NT2/D1 (cell line): ENCODE measurements around the gene SHISA7.

Source experiments
- SUZ12 ChIP-seq: IDR thresholded peaks from 2 replicates; pipeline ENCODE4 v1.6.1; 2011; ENCODE audit not compliant: insufficient read length, insufficient read depth; ENCODE audit errors: extremely low read depth
- ZNF274 ChIP-seq: IDR thresholded peaks from 2 replicates; pipeline ENCODE4 v1.6.1; 2011; ENCODE audit warnings: mild to moderate bottlenecking, low read depth, low read length

- no peak for TF ChIP-seq ZNF274
- TF ChIP-seq SUZ12 = no peak
Observed at GRCh38 chr19:55387736-55388497, 55.2 kb downstream of the SHISA7 start.
